OCI-LY7 (cell line): Measurements from ENCODE around the gene UBE2L6. TPM values are rescaled to one million over a fixed set of nuclear protein-coding genes. Genes with fewer than 3 reads are reported as not detected.

Source experiments
- BruUV-seq: library from RNA; stranded (reverse); fragments of 400-500 nt; replicated peaks from 2 replicates; lab custom pipeline; 2021; lab: Mats Ljungman, UMichigan
- CTCF ChIA-PET: fragments of 300-600 bp; sonication (Branson Sonifier 250); formaldehyde crosslinking; loops from one replicate; lab custom pipeline; 2022; ENCODE audit warnings: antibody characterized with exemption; ENCODE audit not compliant: unreplicated experiment; lab: Charles Lee
- POLR2A ChIA-PET: fragments of 300-600 bp; sonication (Branson Sonifier 250); formaldehyde crosslinking; loops from one replicate; lab custom pipeline; 2022; ENCODE audit warnings: antibody characterized with exemption; lab: Charles Lee
- DNase-seq: peaks from one replicate; pipeline ENCODE4 v3.0.0-alpha.2; 2015; ENCODE audit warnings: low spot score
- H2AFZ ChIP-seq: fragments of 200-600 bp; sonication (generic), shearing (Covaris generic); 2 replicates; pipeline ENCODE4 v1.6.1; 2014; ENCODE audit warnings: mild to moderate bottlenecking, antibody characterized with exemption, low read length, moderate library complexity
- H3K27ac ChIP-seq: fragments of 200-600 bp; sonication (generic); 2 replicates; pipeline ENCODE4 v1.5.1; 2014; ENCODE audit warnings: mixed run types, low read depth, mild to moderate bottlenecking, moderate library complexity, low read length, inconsistent platforms; ENCODE audit not compliant: poor library complexity, severe bottlenecking
- H3K36me3 ChIP-seq: fragments of 200-600 bp; sonication (generic); 2 replicates; pipeline ENCODE4 v1.6.1; 2014; ENCODE audit warnings: mild to moderate bottlenecking, antibody characterized with exemption, low read length, moderate library complexity, mixed read lengths; ENCODE audit not compliant: insufficient read depth
- H3K4me1 ChIP-seq: fragments of 200-600 bp; sonication (generic); 2 replicates; pipeline ENCODE4 v1.5.1; 2014; ENCODE audit warnings: mild to moderate bottlenecking, low read length; ENCODE audit not compliant: insufficient read depth, poor library complexity, severe bottlenecking
- H3K4me2 ChIP-seq: fragments of 200-600 bp; sonication (generic); 2 replicates; pipeline ENCODE4 v1.6.1; 2014; ENCODE audit warnings: mild to moderate bottlenecking, low read length
- H3K4me3 ChIP-seq: fragments of 200-600 bp; sonication (generic); 2 replicates; pipeline ENCODE4 v1.5.1; 2014; ENCODE audit warnings: mild to moderate bottlenecking, low read depth, low read length; ENCODE audit not compliant: poor library complexity, severe bottlenecking
- H3K79me2 ChIP-seq: fragments of 200-600 bp; sonication (generic); 2 replicates; pipeline ENCODE4 v1.6.1; 2016; ENCODE audit warnings: low read depth, mild to moderate bottlenecking, low read length, moderate library complexity, mixed read lengths; ENCODE audit not compliant: insufficient read depth
- H3K9me2 ChIP-seq: fragments of 200-600 bp; sonication (generic); 2 replicates; pipeline ENCODE4 v1.6.1; 2016; ENCODE audit warnings: mild to moderate bottlenecking, low read length, mixed read lengths; ENCODE audit not compliant: insufficient read depth
- H3K9me3 ChIP-seq: fragments of 200-600 bp; sonication (generic); 2 replicates; pipeline ENCODE4 v1.6.1; 2014; ENCODE audit warnings: mild to moderate bottlenecking, mixed run types, low read length, mixed read lengths
- H4K20me1 ChIP-seq: fragments of 200-600 bp; sonication (generic); 2 replicates; pipeline ENCODE4 v1.6.1; 2014; ENCODE audit warnings: mild to moderate bottlenecking, antibody characterized with exemption, low read length, moderate library complexity, mixed read lengths; ENCODE audit not compliant: insufficient read depth
- CTCF ChIP-seq: fragments of 200-600 bp; sonication (generic); conservative IDR thresholded peaks from 2 replicates; pipeline ENCODE4 v1.5.1; 2014; ENCODE audit warnings: mild to moderate bottlenecking, antibody characterized with exemption, low read length, moderate library complexity, mixed read lengths
- EZH2phosphoT487 ChIP-seq: fragments of 200-600 bp; sonication (generic); IDR thresholded peaks from 2 replicates; pipeline ENCODE4 v1.6.1; 2018; ENCODE audit warnings: low read depth, borderline replicate concordance, mild to moderate bottlenecking, mixed run types, antibody characterized with exemption, low read length, moderate library complexity, mixed read lengths
- intact Hi-C: fragments of 100-400 bp; cut with micrococcal nuclease; formaldehyde crosslinking; loops from one replicate; pipeline ENCODE4 v1.10.0; 2022; ENCODE audit not compliant: unreplicated experiment
- total RNA-seq, 2 experiments: library from RNA; depleted of rRNA in 1 of 2; stranded (reverse); fragments of >200 nt in 1 of 2; shearing (Covaris generic) in 1 of 2; gene quantifications; 2 replicates each; pipeline ENCODE4 v1.2.3, GENCODE V29; 2014 to 2022

UBE2L6 gene
- total RNA-seq, 2 experiments from 2014 or later: 51.7 to 68.9 TPM

- Histone ChIP-seq H3K27ac (peak within 1 kb of the TSS; percentile 65), H3K79me2 (peaks cover 40% of the 10 kb centered on the region; the same call in 1 of the 2 replicates), H3K4me3 (peak within 1 kb of the TSS; percentile 91), H2AFZ (peak within 1 kb of the TSS; percentile 79), H3K9me3 (no peaks in the 10 kb centered on the region), H3K36me3 (peaks cover 21% of the 10 kb centered on the region), H3K9me2 (no peaks in the 10 kb centered on the region), H3K4me1 (peaks cover 43% of the 10 kb centered on the region), H4K20me1 (no peaks in the 10 kb centered on the region), H3K4me2 (peak within 1 kb of the TSS; percentile 87)
- no TSS peak for BruUV-seq
- ChIA-PET POLR2A (interaction anchor here (0.7 to 5.9 kb wide), 8 partner anchors 9 to 48 kb away, joined by 3 to 64 read pairs (median 6); partner anchors contain the start of gene TIMM10), CTCF (interaction anchor here (3.3 to 5.2 kb wide), 2 partner anchors 12 to 22 kb away, joined by 21 to 25 read pairs; no protein-coding TSS in a partner anchor)
- TF ChIP-seq CTCF (0 out of 2 replicates have a peak, but pooled peaks have one; percentile 31), EZH2phosphoT487 (no peak)
- intact Hi-C loops: loop anchor here (10.0 kb wide), 1 partner anchor 1579 kb away; no protein-coding TSS in a partner anchor
- peak; percentile 63 for DNase-seq
Measured at GRCh38 chr11:57515332-57516060, 52.0 kb downstream of the UBE2L6 start, which contains the start of gene SLC43A1. Gene SLC43A1, minus strand, starts transcription at chr11:57515702. Its CDS starts 1,591 bp downstream, at chr11:57514111.

- Histone ChIP-seq H3K9me3 (no peaks in the 10 kb centered on the region), H3K4me3 (peak overlapping the region; percentile 91), H4K20me1 (no peaks in the 10 kb centered on the region), H2AFZ (peak overlapping the region; percentile 79), H3K4me2 (peak overlapping the region; percentile 87), H3K79me2 (peaks cover 40% of the 10 kb centered on the region; the same call in 1 of the 2 replicates), H3K4me1 (peaks cover 43% of the 10 kb centered on the region), H3K36me3 (peaks cover 21% of the 10 kb centered on the region), H3K27ac (peak overlapping the region; percentile 65), H3K9me2 (no peaks in the 10 kb centered on the region)
- BruUV-seq: no TSS peak
- ChIA-PET POLR2A (interaction anchor here (0.6 to 5.9 kb wide), 8 partner anchors 8 to 149 kb away, joined by 3 to 64 read pairs (median 6); partner anchors contain the start of gene TIMM10), CTCF (interaction anchor here (1.5 to 5.2 kb wide), 2 partner anchors 13 to 21 kb away, joined by 8 to 21 read pairs; no protein-coding TSS in a partner anchor)
- DNase-seq: peak; percentile 65
- intact Hi-C loops: loop anchor here (5.0 to 10.0 kb wide), 2 partner anchors 153 to 1580 kb away; partner anchors contain the start of gene ZDHHC5
- no peak for TF ChIP-seq EZH2phosphoT487
- TF ChIP-seq CTCF: no peak
Measured at GRCh38 chr11:57514538-57515331, 52.7 kb downstream of the UBE2L6 start.
